Measurements from ENCODE around the gene TNFRSF4. TPM values are rescaled to one million over a fixed set of nuclear protein-coding genes. Genes with fewer than 3 reads are reported as not detected.

TNFRSF4 gene
- total and polyA plus RNA-seq, 2 of the 8 experiments (the other 6 are each of a cell fraction or from before 2014, with no cell fraction given), result 0.06 TPM; not detected in 1

GRCh38 chr1:1223891-1224290 is 9.9 kb upstream of the TNFRSF4 start:
- no peaks in the 10 kb centered on the region for H3K27me3 ChIP-seq (replicated peaks in 1 of 4; ENCODE audit: control insufficient read depth in 3 of 4, extremely low read depth in 1 of 4, insufficient read depth in 3 of 4, low read length in 3 of 4)
- POLR2A ChIA-PET (ENCODE audit: partially characterized antibody), result no interaction called here
- CTCF ChIA-PET (ENCODE audit: partially characterized antibody), result interaction anchor here (6.2 kb wide), 1 partner anchor 102 kb away, joined by 28 read pairs; no protein-coding TSS in a partner anchor
- H3K4me3 ChIP-seq (ENCODE audit: extremely low read depth in 1 of 4, insufficient read depth in 2 of 4, low read depth in 3 of 4, low read length in 4 of 4), result no peak overlapping the region
- no peaks in the 10 kb centered on the region for H3K9me3 ChIP-seq (ENCODE audit: insufficient read depth in 2 of 2, low read depth in 1 of 2, low read length in 1 of 2)
- no peak overlapping the region for H2BK20ac ChIP-seq (ENCODE audit: low read length)
- H2BK5ac ChIP-seq (ENCODE audit: low read depth, low read length), result no peak overlapping the region
- no peak overlapping the region for H3K23ac ChIP-seq (ENCODE audit: insufficient read length)
- H2BK120ac ChIP-seq (replicated peaks; ENCODE audit: low read depth, low read length), result no peak overlapping the region
- H3K79me1 ChIP-seq (ENCODE audit: low read depth, low read length), result peaks cover 26% of the 10 kb centered on the region
- H3K18ac ChIP-seq (ENCODE audit: extremely low read depth, low read length), result no peak overlapping the region
- H3K4ac ChIP-seq (replicated peaks; ENCODE audit: insufficient read length, low read depth, low read length), result no peak overlapping the region
- DNase-seq (ENCODE audit: low read depth in 1 of 2, low spot score in 2 of 2) (no peak), FAIRE-seq (no peak)
- no peak overlapping the region for H4K5ac ChIP-seq (ENCODE audit: insufficient read length, low read depth, low read length)
- peaks cover 5 to 28% of the 10 kb centered on the region in 2 experiments for H4K20me1 ChIP-seq (replicated peaks in 1 of 2; ENCODE audit: control insufficient read depth in 1 of 2, insufficient read depth in 2 of 2, low read length in 2 of 2)
- H3K4me2 ChIP-seq (ENCODE audit: insufficient read depth in 1 of 2, low read depth in 2 of 2, low read length in 2 of 2), result no peak overlapping the region
- H3K4me1 ChIP-seq (replicated peaks in 1 of 4; ENCODE audit: control insufficient read depth in 3 of 4, insufficient read depth in 4 of 4, low read length in 3 of 4), result no peaks in the 10 kb centered on the region
- no peak overlapping the region for H3K56ac ChIP-seq (replicated peaks; ENCODE audit: insufficient read length, low read depth, low read length)
- no peak overlapping the region for H3K14ac ChIP-seq (ENCODE audit: insufficient read length)
- no peak overlapping the region for H4K8ac ChIP-seq (ENCODE audit: extremely low read depth, insufficient read depth, low read length)
- H3K79me2 ChIP-seq (ENCODE audit: control insufficient read depth in 1 of 2, insufficient read depth in 2 of 2, low read length in 2 of 2), result peaks cover 0 to 13% of the 10 kb centered on the region in 2 experiments; a peak in 2 of 4 replicates
- no peak overlapping the region for H2AK5ac ChIP-seq (ENCODE audit: low read depth, low read length)
- no peak overlapping the region for H2AFZ ChIP-seq (ENCODE audit: low read length)
- peaks cover 4 to 32% (median 17%) of the 10 kb centered on the region in 4 experiments; a peak in 7 of 8 replicates for H3K36me3 ChIP-seq (ENCODE audit: control insufficient read depth in 2 of 4, insufficient read depth in 4 of 4, low read length in 3 of 4)
- H3K23me2 ChIP-seq (ENCODE audit: low read depth, low read length), result no peaks in the 10 kb centered on the region; the same call in 1 of the 2 replicates
- H2BK15ac ChIP-seq (ENCODE audit: low read length), result no peak overlapping the region
- H3K9ac ChIP-seq (replicated peaks in 1 of 4; ENCODE audit: extremely low read depth in 1 of 4, low read depth in 3 of 4, low read length in 3 of 4), result no peak overlapping the region
- no peak for TF ChIP-seq RFX5 (IDR thresholded peaks at IDR 0.05; ENCODE audit: borderline replicate concordance, low read depth, low read length)
- no peak overlapping the region for H4K91ac ChIP-seq (replicated peaks; ENCODE audit: insufficient read length, low read length)
- 96% methylated on average over 17 of the region's 21 CpGs; no CpG with 5 or more reads in 1 of the 2 experiments for WGBS, 2 experiments (ENCODE audit: extremely low coverage in 1 of 2, insufficient coverage in 1 of 2, insufficient read length in 1 of 2, insufficient replicate concordance in 2 of 2, low coverage in 1 of 2, low lambda C conversion rate in 2 of 2, missing lambda C conversion rate in 1 of 2)
- no peak overlapping the region for H2BK12ac ChIP-seq (ENCODE audit: low read depth, low read length)
- no peak overlapping the region for H3K27ac ChIP-seq (ENCODE audit: low read depth, low read length)
